ENCODE data around the gene LPAR1. TPM values are rescaled to one million over a fixed set of nuclear protein-coding genes. Genes with fewer than 3 reads are reported as not detected.

LPAR1 gene
- total and polyA plus RNA-seq, 10 of the 15 experiments (the other 5 are each of a cell fraction or from before 2014, with no cell fraction given): 3.3 to 12.9 (median 8.4) TPM

- DNase-seq (ENCODE audit: low read depth, low spot score): no peak
- Histone ChIP-seq H3K27ac (ENCODE audit: control insufficient read depth, insufficient read depth) (no peak overlapping the region), H3K9ac (ENCODE audit: control insufficient read depth, insufficient read depth, low read length) (no peak overlapping the region), H3K4me2 (ENCODE audit: control insufficient read depth, insufficient read depth) (no peak overlapping the region), H3K79me2 (ENCODE audit: control insufficient read depth, insufficient read depth, low read length) (no peaks in the 10 kb centered on the region), H3K4me3 (no peak overlapping the region), H3K9me3 (replicated peaks; ENCODE audit: control insufficient read depth, insufficient read depth, low read length) (no peaks in the 10 kb centered on the region), H3K36me3 (ENCODE audit: control insufficient read depth in 2 of 2, insufficient read depth in 2 of 2, low read length in 1 of 2) (no peaks in the 10 kb centered on the region), H3K4me1 (ENCODE audit: control insufficient read depth, insufficient read depth, low read length) (no peaks in the 10 kb centered on the region), H4K20me1 (ENCODE audit: control insufficient read depth, insufficient read depth) (no peaks in the 10 kb centered on the region), H2AFZ (ENCODE audit: control insufficient read depth, low read depth, low read length) (no peak overlapping the region), H3K27me3 (replicated peaks in 1 of 2; ENCODE audit: control insufficient read depth in 2 of 2, insufficient read depth in 2 of 2, low read length in 1 of 2) (no peaks in the 10 kb centered on the region)
- intact Hi-C loops (cut with micrococcal nuclease; ENCODE audit: unreplicated experiment): loop anchor here (2.0 kb wide), 1 partner anchor 27 kb away; no protein-coding TSS in a partner anchor
- ChIA-PET RAD21 (ENCODE audit: unreplicated experiment) (interaction anchor here (0.9 kb wide), 1 partner anchor 14 kb away, joined by 4 read pairs; no protein-coding TSS in a partner anchor), SMC1A (ENCODE audit: uncharacterized antibody, unreplicated experiment) (interaction anchor here (0.6 to 1.9 kb wide), 6 partner anchors 13 to 413 kb away, joined by 3 to 5 read pairs (median 4); no protein-coding TSS in a partner anchor), CTCF (no interaction called here), POLR2A (interaction anchor here (0.6 kb wide), 1 partner anchor 26 kb away, joined by 11 read pairs; no protein-coding TSS in a partner anchor)
- ATAC-seq: no peak
- no peak for FAIRE-seq
- BruUV-seq (replicated peaks): no TSS peak
- in situ Hi-C loops (cut with MboI): no loop called here
- WGBS (ENCODE audit: insufficient coverage, insufficient replicate concordance, low lambda C conversion rate, missing lambda C conversion rate): 53% methylated on average over 1 of the region's 1 CpG
- TF ChIP-seq STAT1 (conservative IDR thresholded peaks at IDR 0.05) (no peak), SREBF2 (IDR thresholded peaks at IDR 0.05; ENCODE audit: low read length) (no peak), TCF12 (IDR thresholded peaks at IDR 0.05; ENCODE audit: low read depth, low read length) (no peak), BCLAF1 (IDR thresholded peaks at IDR 0.05) (no peak), SMAD1 (IDR thresholded peaks at IDR 0.05; ENCODE audit: low read depth, partially characterized antibody) (no peak), PKNOX1 (IDR thresholded peaks at IDR 0.05) (no peak), BHLHE40 (IDR thresholded peaks at IDR 0.05; ENCODE audit: borderline replicate concordance in 1 of 2, low read depth in 2 of 2, low read length in 1 of 2) (no peak), ZNF207 (IDR thresholded peaks at IDR 0.05; ENCODE audit: borderline replicate concordance) (no peak), KDM1A (IDR thresholded peaks at IDR 0.05; ENCODE audit: borderline replicate concordance) (no peak), STAT3 (IDR thresholded peaks at IDR 0.05; ENCODE audit: low read depth, low read length) (no peak), ETV6 (conservative IDR thresholded peaks at IDR 0.05 in 1 of 2, IDR thresholded peaks at IDR 0.05 in 1 of 2; ENCODE audit: borderline replicate concordance in 1 of 2, low read depth in 1 of 2) (no peak), PML (IDR thresholded peaks at IDR 0.05; ENCODE audit: low read length) (no peak), ASH2L (IDR thresholded peaks at IDR 0.05; ENCODE audit: borderline replicate concordance, low read depth) (no peak)
- TF ChIP-seq, protein P1, sequence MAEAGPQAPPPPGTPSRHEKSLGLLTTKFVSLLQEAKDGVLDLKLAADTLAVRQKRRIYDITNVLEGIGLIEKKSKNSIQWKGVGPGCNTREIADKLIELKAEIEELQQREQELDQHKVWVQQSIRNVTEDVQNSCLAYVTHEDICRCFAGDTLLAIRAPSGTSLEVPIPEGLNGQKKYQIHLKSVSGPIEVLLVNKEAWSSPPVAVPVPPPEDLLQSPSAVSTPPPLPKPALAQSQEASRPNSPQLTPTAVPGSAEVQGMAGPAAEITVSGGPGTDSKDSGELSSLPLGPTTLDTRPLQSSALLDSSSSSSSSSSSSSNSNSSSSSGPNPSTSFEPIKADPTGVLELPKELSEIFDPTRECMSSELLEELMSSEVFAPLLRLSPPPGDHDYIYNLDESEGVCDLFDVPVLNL (IDR thresholded peaks at IDR 0.05; ENCODE audit: low read depth, low read length): no peak
- TF ChIP-seq, protein P2, sequence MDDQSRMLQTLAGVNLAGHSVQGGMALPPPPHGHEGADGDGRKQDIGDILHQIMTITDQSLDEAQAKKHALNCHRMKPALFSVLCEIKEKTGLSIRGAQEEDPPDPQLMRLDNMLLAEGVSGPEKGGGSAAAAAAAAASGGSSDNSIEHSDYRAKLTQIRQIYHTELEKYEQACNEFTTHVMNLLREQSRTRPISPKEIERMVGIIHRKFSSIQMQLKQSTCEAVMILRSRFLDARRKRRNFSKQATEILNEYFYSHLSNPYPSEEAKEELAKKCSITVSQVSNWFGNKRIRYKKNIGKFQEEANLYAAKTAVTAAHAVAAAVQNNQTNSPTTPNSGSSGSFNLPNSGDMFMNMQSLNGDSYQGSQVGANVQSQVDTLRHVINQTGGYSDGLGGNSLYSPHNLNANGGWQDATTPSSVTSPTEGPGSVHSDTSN (IDR thresholded peaks at IDR 0.05; ENCODE audit: insufficient replicate concordance, low read depth, low read length): no peak
Observed at GRCh38 chr9:110835859-110836271, 202.4 kb downstream of the LPAR1 start.

Measured in GM12878 (cell line).